OCI-LY7 (cell line): ENCODE results near the gene ADD3.

Experiments
- EZH2phosphoT487 ChIP-seq: fragments of 200-600 bp; sonication (generic); IDR thresholded peaks from 2 replicates; pipeline ENCODE4 v1.6.1; 2018; ENCODE audit warnings: low read depth, borderline replicate concordance, mild to moderate bottlenecking, mixed run types, antibody characterized with exemption, low read length, moderate library complexity, mixed read lengths
- TF ChIP-seq, protein P1 (sequence below): fragments of 200-600 bp; sonication (generic); conservative IDR thresholded peaks from 2 replicates; pipeline ENCODE4 v1.5.1; 2014; ENCODE audit warnings: mild to moderate bottlenecking, antibody characterized with exemption, low read length, moderate library complexity, mixed read lengths

DNA sequence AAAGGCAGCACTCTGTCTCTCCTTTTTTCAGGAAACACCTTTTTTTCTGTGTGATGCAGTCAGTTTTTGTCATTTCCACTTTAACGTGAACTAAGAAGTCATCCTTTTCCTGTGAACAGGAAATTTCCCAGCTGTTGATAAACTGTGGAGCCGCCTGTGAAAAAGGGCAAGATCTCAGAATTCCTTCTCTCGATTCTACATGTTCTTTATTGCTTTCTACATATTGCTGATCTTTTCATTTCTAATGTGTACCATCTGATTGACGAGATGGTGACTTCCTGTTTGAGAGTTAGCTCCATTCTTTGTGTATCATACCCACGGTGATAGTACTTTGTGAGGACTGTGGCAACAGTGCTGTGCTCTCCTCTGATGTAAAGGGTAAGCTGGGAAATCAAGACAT is 50.4 kb downstream of the ADD3 start:
- TF ChIP-seq, protein P1, sequence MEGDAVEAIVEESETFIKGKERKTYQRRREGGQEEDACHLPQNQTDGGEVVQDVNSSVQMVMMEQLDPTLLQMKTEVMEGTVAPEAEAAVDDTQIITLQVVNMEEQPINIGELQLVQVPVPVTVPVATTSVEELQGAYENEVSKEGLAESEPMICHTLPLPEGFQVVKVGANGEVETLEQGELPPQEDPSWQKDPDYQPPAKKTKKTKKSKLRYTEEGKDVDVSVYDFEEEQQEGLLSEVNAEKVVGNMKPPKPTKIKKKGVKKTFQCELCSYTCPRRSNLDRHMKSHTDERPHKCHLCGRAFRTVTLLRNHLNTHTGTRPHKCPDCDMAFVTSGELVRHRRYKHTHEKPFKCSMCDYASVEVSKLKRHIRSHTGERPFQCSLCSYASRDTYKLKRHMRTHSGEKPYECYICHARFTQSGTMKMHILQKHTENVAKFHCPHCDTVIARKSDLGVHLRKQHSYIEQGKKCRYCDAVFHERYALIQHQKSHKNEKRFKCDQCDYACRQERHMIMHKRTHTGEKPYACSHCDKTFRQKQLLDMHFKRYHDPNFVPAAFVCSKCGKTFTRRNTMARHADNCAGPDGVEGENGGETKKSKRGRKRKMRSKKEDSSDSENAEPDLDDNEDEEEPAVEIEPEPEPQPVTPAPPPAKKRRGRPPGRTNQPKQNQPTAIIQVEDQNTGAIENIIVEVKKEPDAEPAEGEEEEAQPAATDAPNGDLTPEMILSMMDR: no peak
- no peak for TF ChIP-seq EZH2phosphoT487
